Bladder microvascular endothelial cell (primary cell): ENCODE data around the gene FIGLA. TPM values are rescaled to one million over a fixed set of nuclear protein-coding genes. Genes with fewer than 3 reads are reported as not detected.

Experiments used
- total RNA-seq: library from RNA; depleted of rRNA; stranded (reverse); fragments of >200 nt; gene quantifications from 2 replicates; pipeline ENCODE4 v1.2.3, GENCODE V29; 2014

Gene FIGLA
- total RNA-seq: not detected in 2 replicates

DNA sequence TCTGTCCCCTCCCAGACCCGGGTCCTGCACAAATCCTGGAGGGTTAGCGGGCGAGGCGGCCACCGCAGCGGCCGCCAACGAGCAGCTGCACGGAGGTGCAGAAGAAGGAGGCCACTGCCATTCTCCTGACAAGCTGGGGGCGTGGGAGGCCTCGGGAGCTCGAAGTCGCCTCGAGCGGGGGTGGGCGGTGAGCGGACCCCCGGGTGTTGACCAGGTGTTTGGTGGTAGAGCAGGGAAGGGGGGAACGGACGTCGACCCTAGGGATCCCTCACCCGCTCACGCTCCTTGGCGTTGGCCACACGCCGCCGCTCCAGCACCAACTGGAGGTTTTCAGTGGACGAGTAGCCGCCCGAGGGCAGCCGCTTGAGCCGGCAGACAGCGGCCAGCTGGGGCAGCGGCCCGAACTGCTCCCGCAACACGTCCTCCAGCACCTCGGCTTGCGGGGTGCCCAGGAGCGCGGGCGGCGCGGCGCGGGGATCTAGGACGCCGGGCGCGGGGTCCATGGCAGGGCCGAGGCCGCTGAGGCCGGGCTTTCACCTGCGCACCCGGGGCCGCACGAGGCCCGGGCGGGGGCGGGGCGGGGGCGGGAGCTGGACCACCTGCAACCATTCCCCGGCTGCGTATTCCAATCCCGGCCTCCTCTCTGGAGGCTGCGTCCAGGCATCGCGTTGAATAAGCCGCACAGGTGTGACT, at the start of gene FIGLA:
Gene FIGLA, minus strand, starts transcription at position 508 of the 693 bp plus-strand sequence. Its CDS starts 5 bp downstream, at position 503.

DNA sequence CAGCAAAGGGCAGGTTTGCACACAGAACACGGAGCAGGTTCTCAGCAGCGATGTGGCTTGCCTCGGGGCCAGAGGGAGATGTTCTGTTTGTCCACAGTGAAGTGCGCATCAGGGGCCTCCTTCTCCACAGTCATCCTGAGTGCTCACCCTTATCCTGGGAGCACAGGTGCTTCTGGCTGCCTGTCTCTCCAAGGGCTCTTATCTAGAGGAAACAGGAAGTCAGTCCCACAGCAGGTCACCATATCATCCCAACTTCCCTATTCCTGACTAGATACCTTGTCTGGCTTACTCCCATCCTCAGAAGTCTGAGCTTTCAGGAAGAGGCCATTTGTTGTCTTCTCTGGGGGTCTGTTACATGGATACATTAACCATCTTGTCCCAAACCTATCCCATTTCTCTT, 45.2 kb upstream of the FIGLA start, which contains the start of gene CD207:
Gene CD207, minus strand, starts transcription at position 174 of the 400 bp plus-strand sequence. Its CDS starts 40 bp downstream, at position 134.

GRCh38 chr2:70820499-70820898, 30.1 kb upstream of the FIGLA start, which contains the start of gene CLEC4F:
Gene CLEC4F, minus strand, starts transcription at chr2:70820599. Its CDS starts 76 bp downstream, at chr2:70820523.

DNA sequence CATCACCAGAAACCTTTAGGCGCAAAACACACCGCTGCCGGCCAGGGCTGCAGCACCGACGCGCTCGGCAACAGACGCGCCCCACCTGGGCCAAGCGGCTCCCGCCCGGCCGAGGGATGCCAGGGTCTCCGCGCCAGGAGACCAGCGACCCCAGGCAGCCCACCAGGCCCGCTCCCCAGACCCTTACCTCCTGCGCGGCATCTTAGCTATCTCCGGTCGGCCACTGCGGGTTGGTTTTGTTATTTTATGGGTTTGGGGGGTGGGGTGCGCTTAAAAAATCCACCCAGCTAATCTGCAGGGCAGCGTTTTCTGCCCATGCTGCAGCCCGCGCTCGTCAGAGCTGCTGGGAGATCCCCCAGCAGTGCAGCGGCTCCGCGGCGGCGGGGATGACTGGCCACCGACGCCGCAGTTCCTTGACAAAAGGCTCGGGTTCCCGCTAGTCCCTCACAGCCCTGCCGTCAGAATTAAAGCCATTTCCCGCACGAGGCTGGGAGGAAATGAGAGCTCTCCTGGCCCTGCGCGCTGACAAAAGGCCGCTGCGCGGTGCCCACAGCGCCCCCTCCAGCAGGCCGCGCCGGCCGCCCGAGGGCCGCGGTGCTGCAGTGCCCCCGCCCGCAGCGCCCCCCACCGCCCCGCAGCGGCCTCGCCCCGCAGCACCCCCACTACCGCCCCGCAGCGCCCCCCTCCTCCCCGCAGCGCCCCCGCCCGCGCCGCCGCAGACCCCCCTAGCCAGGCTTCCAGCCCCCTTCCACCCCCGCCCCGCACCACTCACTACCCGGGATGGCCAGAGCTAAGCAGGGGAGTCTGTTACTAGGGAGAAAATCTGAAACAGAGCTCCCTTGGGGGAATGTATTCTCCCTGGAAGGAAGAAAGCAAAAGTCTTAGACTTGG, 22.5 kb downstream of the FIGLA start, which contains the start of gene ADD2:
Gene ADD2, minus strand, starts transcription at position 502 of the 891 bp plus-strand sequence. CDS start 61,792 bp downstream, outside the sequence.

Other genes starting within 250 kb of the FIGLA start
- gene TGFA, start 236.8 kb downstream of the FIGLA start, total RNA-seq: 0.32 and 52.2 TPM in 2 replicates
- gene ADD2, start 22.4 kb downstream of the FIGLA start, total RNA-seq: 4.0 and 4.7 TPM in 2 replicates
- gene CLEC4F, start 30.0 kb upstream of the FIGLA start, total RNA-seq: 0.13 and 0.16 TPM in 2 replicates
- gene CD207, start 45.2 kb upstream of the FIGLA start, total RNA-seq: 0.16 TPM in 1 of 2 replicates, not detected in the other
- 0.44 and 0.49 TPM in 2 replicates for gene VAX2, start 109.9 kb upstream of the FIGLA start, total RNA-seq
- gene ATP6V1B1, start 145.3 kb upstream of the FIGLA start, total RNA-seq: 0.76 and 1.1 TPM in 2 replicates
- gene ANKRD53, start 188.0 kb upstream of the FIGLA start, total RNA-seq: 0.32 and 0.38 TPM in 2 replicates
- 17.3 and 50.3 TPM in 2 replicates for gene TEX261, start 204.2 kb upstream of the FIGLA start, total RNA-seq